ENCODE results near the gene B3GALNT2.

Gene B3GALNT2

GRCh38 chr1:235455097-235455496 lies 49.2 kb downstream of the B3GALNT2 start:
- peaks cover 94% of the 10 kb centered on the region for H3K36me3 Mint-ChIP-seq (ENCODE audit: low read depth)
- no peaks in the 10 kb centered on the region for H3K9me3 Mint-ChIP-seq
- no peak overlapping the region for H3K4me3 Mint-ChIP-seq
- intact Hi-C loops (cut with micrococcal nuclease): no loop called here
- no peaks in the 10 kb centered on the region for H3K27me3 Mint-ChIP-seq
- no peak overlapping the region for H3K27ac Mint-ChIP-seq
- no peaks in the 10 kb centered on the region for H3K4me1 Mint-ChIP-seq (ENCODE audit: low read depth)

GRCh38 chr1:235454021-235454420 lies 50.2 kb downstream of the B3GALNT2 start:
- intact Hi-C loops (cut with micrococcal nuclease): no loop called here
- H3K4me3 Mint-ChIP-seq: no peak overlapping the region
- no peaks in the 10 kb centered on the region for H3K4me1 Mint-ChIP-seq (ENCODE audit: low read depth)

GRCh38 chr1:235450886-235451483 lies 53.3 kb downstream of the B3GALNT2 start:
- Mint-ChIP-seq H3K4me3 (no peak overlapping the region), H3K27ac (no peak overlapping the region), H3K9me3 (no peaks in the 10 kb centered on the region), H3K36me3 (ENCODE audit: low read depth) (peaks cover 92% of the 10 kb centered on the region), H3K4me1 (ENCODE audit: low read depth) (no peaks in the 10 kb centered on the region), H3K27me3 (no peaks in the 10 kb centered on the region)
- intact Hi-C loops (cut with micrococcal nuclease): no loop called here

More at GRCh38 chr1:235454021-235454420, 50.2 kb downstream of the B3GALNT2 start:
- Mint-ChIP-seq H3K27me3 (no peaks in the 10 kb centered on the region), H3K9me3 (no peaks in the 10 kb centered on the region), H3K36me3 (ENCODE audit: low read depth) (peaks cover 96% of the 10 kb centered on the region), H3K27ac (no peak overlapping the region)

DNA sequence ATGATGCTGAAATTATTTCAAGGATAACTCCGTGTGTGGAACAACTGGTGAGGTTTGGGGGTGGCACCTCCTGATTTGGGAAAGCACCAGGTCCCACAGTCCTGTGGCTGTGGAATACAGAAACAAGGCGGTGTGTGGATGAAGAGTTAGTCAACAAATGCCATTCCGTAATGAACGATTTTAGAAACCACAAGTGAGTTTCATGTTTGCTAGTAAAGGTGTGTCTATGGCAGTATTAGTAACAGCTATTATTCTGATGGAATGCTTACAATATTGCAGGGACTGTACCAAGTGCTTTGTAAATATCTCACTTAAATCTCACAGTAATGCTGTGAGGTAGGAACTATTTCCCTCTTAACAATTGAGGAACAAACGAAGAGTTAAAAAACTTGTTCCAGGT lies 53.8 kb downstream of the B3GALNT2 start:
- Mint-ChIP-seq H3K9me3 (no peaks in the 10 kb centered on the region), H3K36me3 (ENCODE audit: low read depth) (peaks cover 93% of the 10 kb centered on the region), H3K4me3 (no peak overlapping the region), H3K4me1 (ENCODE audit: low read depth) (no peaks in the 10 kb centered on the region), H3K27me3 (no peaks in the 10 kb centered on the region), H3K27ac (no peak overlapping the region)
- intact Hi-C loops (cut with micrococcal nuclease): no loop called here

DNA sequence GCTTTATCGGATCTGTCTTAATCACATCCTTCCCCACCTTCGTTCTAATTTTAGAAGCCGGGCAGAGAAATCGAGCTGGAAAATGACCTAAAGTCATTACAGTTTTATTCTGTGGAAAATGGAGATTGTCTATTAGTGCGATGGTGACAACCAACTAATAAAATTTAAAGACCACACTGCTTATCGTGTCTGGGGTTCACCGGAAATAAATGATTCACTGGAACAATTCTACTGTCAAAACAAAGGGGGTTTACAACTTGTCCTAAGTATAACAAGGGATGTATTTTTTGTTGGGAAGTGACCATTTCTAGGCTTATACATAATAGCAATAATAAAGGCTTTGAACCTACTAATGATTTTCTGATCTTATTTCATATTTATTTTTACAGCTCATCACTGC lies 55.6 kb downstream of the B3GALNT2 start:
- Mint-ChIP-seq H3K27ac (no peak overlapping the region), H3K36me3 (ENCODE audit: low read depth) (peaks cover 95% of the 10 kb centered on the region), H3K4me3 (no peak overlapping the region), H3K9me3 (no peaks in the 10 kb centered on the region), H3K4me1 (ENCODE audit: low read depth) (no peaks in the 10 kb centered on the region), H3K27me3 (no peaks in the 10 kb centered on the region)
- intact Hi-C loops (cut with micrococcal nuclease): no loop called here

DNA sequence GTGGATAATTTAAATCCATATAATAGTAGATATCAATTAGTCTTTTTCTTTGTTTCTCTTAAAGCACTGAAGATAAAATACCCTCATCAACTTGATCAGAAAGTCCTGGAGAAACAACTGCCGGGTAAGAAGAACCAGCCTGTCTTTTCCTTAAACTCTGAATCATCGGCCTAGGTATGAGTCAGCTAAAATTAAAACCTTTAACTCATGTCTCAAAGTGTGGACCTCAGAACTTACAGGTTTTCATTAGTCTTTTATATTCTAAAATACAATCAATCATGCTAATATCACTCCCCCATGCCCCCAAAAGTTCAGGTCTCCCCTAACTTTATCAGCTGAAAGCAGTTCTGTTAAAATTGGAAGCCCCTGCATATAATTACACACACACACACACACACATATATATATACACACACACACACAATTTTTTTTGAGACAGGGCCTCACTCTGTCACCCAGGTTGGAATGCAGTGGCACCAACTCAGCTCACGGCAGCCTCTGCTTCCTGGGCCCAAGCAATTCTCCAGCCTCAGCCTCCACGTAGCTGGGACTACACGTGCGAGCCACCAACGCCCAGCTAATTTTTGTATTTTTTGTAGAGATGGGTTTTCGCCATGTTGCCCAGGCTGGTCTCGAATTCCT lies 61.3 kb downstream of the B3GALNT2 start:
- Mint-ChIP-seq H3K4me3 (no peak overlapping the region), H3K27me3 (no peaks in the 10 kb centered on the region), H3K27ac (no peak overlapping the region), H3K36me3 (ENCODE audit: low read depth) (peaks cover 96% of the 10 kb centered on the region), H3K9me3 (no peaks in the 10 kb centered on the region), H3K4me1 (ENCODE audit: low read depth) (peaks cover 6% of the 10 kb centered on the region)
- intact Hi-C loops (cut with micrococcal nuclease): no loop called here

DNA sequence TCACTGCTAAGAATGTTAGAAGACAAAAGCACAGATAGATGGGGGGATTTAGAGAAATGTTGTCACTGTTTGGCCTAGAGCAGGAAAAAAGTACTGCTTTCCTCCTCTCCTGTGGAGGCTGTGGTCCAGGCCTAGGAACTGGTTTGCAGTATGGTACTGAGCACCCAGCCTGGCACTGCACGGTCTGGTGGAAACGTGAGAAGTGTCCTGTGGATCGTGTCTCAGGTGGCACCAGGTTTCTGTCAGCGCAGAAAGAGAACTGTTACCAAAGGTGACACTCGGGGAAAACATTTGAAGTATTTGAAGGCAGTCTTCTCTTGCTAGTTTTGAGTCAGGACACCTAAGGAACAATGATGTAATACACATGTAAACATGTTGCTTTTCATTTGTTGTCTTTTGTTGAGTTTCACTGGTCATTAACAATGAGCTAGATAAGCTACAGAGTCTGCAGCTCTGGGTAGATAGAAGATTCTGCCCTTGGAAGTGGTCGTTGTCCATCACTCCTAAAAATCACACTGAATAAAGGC lies 63.0 kb downstream of the B3GALNT2 start:
- Mint-ChIP-seq H3K36me3 (ENCODE audit: low read depth) (peaks cover 100% of the 10 kb centered on the region), H3K4me1 (ENCODE audit: low read depth) (peaks cover 6% of the 10 kb centered on the region), H3K27ac (no peak overlapping the region), H3K27me3 (no peaks in the 10 kb centered on the region), H3K9me3 (no peaks in the 10 kb centered on the region), H3K4me3 (no peak overlapping the region)
- intact Hi-C loops (cut with micrococcal nuclease): no loop called here

GRCh38 chr1:235434001-235434400 lies 70.3 kb downstream of the B3GALNT2 start:
- H3K27me3 Mint-ChIP-seq: no peaks in the 10 kb centered on the region
- no peaks in the 10 kb centered on the region for H3K4me1 Mint-ChIP-seq (ENCODE audit: low read depth)
- intact Hi-C loops (cut with micrococcal nuclease): no loop called here
- no peak overlapping the region for H3K4me3 Mint-ChIP-seq
- peaks cover 79% of the 10 kb centered on the region for H3K36me3 Mint-ChIP-seq (ENCODE audit: low read depth)
- H3K27ac Mint-ChIP-seq: no peak overlapping the region
- H3K9me3 Mint-ChIP-seq: no peaks in the 10 kb centered on the region

DNA sequence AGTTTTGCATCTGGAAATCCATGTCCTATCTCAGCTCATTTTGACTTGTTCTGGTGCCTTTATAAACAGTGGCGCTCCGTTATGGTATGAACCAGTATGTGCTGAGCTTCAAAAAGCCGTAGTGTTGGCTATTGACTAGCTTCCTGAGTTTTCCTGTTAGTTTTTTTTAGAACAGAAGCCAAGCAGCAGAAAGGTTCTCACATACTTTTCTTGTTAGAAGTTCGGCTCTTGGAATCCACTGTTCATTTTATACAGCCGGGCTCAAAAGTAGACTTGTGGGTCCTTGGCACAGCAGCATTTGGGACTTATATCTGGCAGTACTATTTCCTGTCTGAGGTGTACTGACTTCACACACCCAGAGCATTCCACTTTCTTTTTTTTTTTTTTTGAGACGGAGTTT lies 73.3 kb downstream of the B3GALNT2 start:
- no peaks in the 10 kb centered on the region for H3K4me1 Mint-ChIP-seq (ENCODE audit: low read depth)
- no peaks in the 10 kb centered on the region for H3K9me3 Mint-ChIP-seq
- H3K27me3 Mint-ChIP-seq: no peaks in the 10 kb centered on the region
- no peak overlapping the region for H3K27ac Mint-ChIP-seq
- peaks cover 67% of the 10 kb centered on the region for H3K36me3 Mint-ChIP-seq (ENCODE audit: low read depth)
- H3K4me3 Mint-ChIP-seq: no peak overlapping the region
- intact Hi-C loops (cut with micrococcal nuclease): no loop called here

GRCh38 chr1:235429143-235429542 lies 75.1 kb downstream of the B3GALNT2 start:
- H3K27me3 Mint-ChIP-seq: no peaks in the 10 kb centered on the region
- no peaks in the 10 kb centered on the region for H3K4me1 Mint-ChIP-seq (ENCODE audit: low read depth)
- no peaks in the 10 kb centered on the region for H3K9me3 Mint-ChIP-seq
- H3K36me3 Mint-ChIP-seq (ENCODE audit: low read depth): peaks cover 64% of the 10 kb centered on the region
- intact Hi-C loops (cut with micrococcal nuclease): no loop called here
- no peak overlapping the region for H3K4me3 Mint-ChIP-seq
- H3K27ac Mint-ChIP-seq: no peak overlapping the region

DNA sequence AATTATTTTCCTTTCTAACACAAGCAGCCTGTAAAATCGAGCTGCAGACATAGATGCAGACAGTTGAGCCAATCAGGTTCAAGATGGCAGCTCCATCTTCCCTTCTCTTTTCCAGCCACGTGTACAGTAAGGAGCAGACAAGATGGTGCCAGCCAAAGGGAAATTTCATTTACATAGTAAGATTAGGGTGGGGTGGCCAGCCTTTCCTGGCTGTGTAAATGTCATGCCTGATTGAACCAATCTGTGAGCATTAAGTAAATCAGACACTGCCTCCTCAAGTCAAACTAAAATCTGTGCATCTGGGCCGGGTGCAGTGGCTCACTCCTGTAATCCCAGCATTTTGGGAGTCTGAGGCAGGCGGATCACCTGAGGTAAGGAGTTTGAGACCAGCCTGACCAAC lies 76.8 kb downstream of the B3GALNT2 start:
- H3K36me3 Mint-ChIP-seq (ENCODE audit: low read depth): peaks cover 58% of the 10 kb centered on the region

DNA sequence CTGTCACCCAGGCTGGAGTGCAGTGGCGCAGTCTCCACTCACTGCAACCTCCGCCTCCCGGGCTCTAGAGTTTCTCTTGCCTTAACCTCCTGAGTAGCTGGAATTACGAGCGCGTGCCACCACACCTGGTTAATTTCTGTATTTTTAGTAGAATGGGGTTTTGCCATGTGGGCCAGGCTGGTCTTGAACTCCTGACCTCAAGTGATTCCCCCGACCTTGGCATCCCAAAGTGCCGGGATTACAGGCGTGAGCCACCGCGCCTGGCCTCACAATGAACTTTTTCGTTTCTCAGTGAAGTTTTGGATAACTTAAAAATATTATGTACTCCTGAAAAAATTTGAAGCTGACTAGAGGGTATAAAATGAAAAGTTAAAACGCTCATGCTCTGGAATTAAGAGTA lies 77.6 kb downstream of the B3GALNT2 start:
- H3K4me3 Mint-ChIP-seq: no peak overlapping the region
- no peaks in the 10 kb centered on the region for H3K27me3 Mint-ChIP-seq
- H3K36me3 Mint-ChIP-seq (ENCODE audit: low read depth): peaks cover 57% of the 10 kb centered on the region
- H3K4me1 Mint-ChIP-seq (ENCODE audit: low read depth): peaks cover 13% of the 10 kb centered on the region
- intact Hi-C loops (cut with micrococcal nuclease): no loop called here
- H3K27ac Mint-ChIP-seq: no peak overlapping the region
- no peaks in the 10 kb centered on the region for H3K9me3 Mint-ChIP-seq

More for the DNA sequence above, 76.8 kb downstream of the B3GALNT2 start:
- no peaks in the 10 kb centered on the region for H3K27me3 Mint-ChIP-seq
- intact Hi-C loops (cut with micrococcal nuclease): no loop called here
- no peaks in the 10 kb centered on the region for H3K9me3 Mint-ChIP-seq
- H3K4me3 Mint-ChIP-seq: no peak overlapping the region
- peaks cover 13% of the 10 kb centered on the region for H3K4me1 Mint-ChIP-seq (ENCODE audit: low read depth)
- no peak overlapping the region for H3K27ac Mint-ChIP-seq

DNA sequence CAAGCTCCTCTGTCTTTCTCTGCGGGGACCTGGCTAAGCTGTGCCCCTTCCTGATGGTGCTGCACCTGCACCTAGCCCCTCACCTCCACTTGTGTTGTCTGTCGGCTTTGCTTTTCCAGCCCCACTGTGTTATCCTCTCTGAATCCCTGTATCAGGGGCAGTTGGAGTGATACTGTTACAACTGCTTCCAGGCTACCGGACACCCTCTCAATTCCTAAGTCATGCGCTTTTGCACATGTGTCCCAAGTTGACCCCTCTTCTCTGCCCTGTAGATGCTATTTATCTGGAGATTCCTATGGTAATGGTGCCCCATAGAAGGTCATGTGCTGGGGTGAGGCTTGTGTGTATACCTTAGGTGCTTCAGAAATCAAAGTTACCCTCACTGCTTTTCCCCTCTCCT lies 78.1 kb downstream of the B3GALNT2 start:
- H3K4me1 Mint-ChIP-seq (ENCODE audit: low read depth): peaks cover 13% of the 10 kb centered on the region
- H3K9me3 Mint-ChIP-seq: no peaks in the 10 kb centered on the region
- H3K27me3 Mint-ChIP-seq: no peaks in the 10 kb centered on the region
- no peak overlapping the region for H3K4me3 Mint-ChIP-seq
- H3K27ac Mint-ChIP-seq: no peak overlapping the region
- H3K36me3 Mint-ChIP-seq (ENCODE audit: low read depth): peaks cover 53% of the 10 kb centered on the region
- intact Hi-C loops (cut with micrococcal nuclease): no loop called here

- H3K36me3 Mint-ChIP-seq (ENCODE audit: low read depth): peaks cover 59% of the 10 kb centered on the region
- no peaks in the 10 kb centered on the region for H3K9me3 Mint-ChIP-seq
- no peaks in the 10 kb centered on the region for H3K27me3 Mint-ChIP-seq
- no peak overlapping the region for H3K4me3 Mint-ChIP-seq
- intact Hi-C loops (cut with micrococcal nuclease): no loop called here
- no peak overlapping the region for H3K27ac Mint-ChIP-seq
- H3K4me1 Mint-ChIP-seq (ENCODE audit: low read depth): peaks cover 13% of the 10 kb centered on the region
Observed at GRCh38 chr1:235425357-235425756, 78.9 kb downstream of the B3GALNT2 start.

DNA sequence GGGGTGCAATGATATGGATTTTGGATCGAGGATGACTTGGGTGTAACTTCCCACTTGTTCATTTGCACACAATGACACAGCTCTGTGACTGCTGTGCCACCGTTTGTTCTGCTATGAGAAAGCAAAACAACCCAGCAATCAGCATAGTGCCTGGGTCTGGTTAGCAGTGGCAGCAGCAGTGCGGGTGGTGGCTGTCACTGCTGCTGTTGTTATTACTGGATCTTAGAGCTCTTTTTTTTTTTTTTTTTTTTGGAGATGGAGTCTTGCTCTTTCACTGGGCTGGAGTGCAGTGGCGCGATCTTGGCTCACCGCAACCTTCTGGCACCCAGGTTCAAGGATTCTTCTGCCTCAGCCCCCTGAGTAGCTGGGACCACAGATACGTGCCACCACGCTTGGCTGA lies 80.2 kb downstream of the B3GALNT2 start:
- H3K4me1 Mint-ChIP-seq (ENCODE audit: low read depth): peaks cover 13% of the 10 kb centered on the region
- no peak overlapping the region for H3K27ac Mint-ChIP-seq
- H3K36me3 Mint-ChIP-seq (ENCODE audit: low read depth): peaks cover 72% of the 10 kb centered on the region
- no peaks in the 10 kb centered on the region for H3K27me3 Mint-ChIP-seq
- no peak overlapping the region for H3K4me3 Mint-ChIP-seq
- intact Hi-C loops (cut with micrococcal nuclease): no loop called here
- H3K9me3 Mint-ChIP-seq: no peaks in the 10 kb centered on the region
